Colonic mucosa (tissue), 4 donors: ENCODE results near the gene IFT80. TPM values are rescaled to one million over a fixed set of nuclear protein-coding genes. Genes with fewer than 3 reads are reported as not detected.
A peak's percentile ranks its signal among the peaks of the same experiment; 100 is the strongest.

Experiments used
- DNase-seq: peaks from one replicate; pipeline ENCODE4 v3.0.0-alpha.2; 2020
- H3K27ac ChIP-seq: fragments of 200-600 bp; one replicate; pipeline ENCODE4 v1.8.0; 2021
- H3K27me3 ChIP-seq: fragments of 200-600 bp; one replicate; pipeline ENCODE4 v1.8.0; 2021
- H3K36me3 ChIP-seq: fragments of 200-600 bp; one replicate; pipeline ENCODE4 v1.8.0; 2021
- H3K4me1 ChIP-seq: fragments of 200-600 bp; one replicate; pipeline ENCODE4 v1.8.0; 2021; ENCODE audit warnings: mild to moderate bottlenecking
- H3K4me3 ChIP-seq: fragments of 200-600 bp; one replicate; pipeline ENCODE4 v1.8.0; 2021
- H3K9ac ChIP-seq, 2 donors: one replicate each; pipeline ENCODE4 v1.7.0; 2013; ENCODE audit warnings: control low read depth in 2 of 2, low read depth in 2 of 2, low read length in 2 of 2
- H3K9me3 ChIP-seq: fragments of 200-600 bp; one replicate; pipeline ENCODE4 v1.8.0; 2021
- intact Hi-C: fragments of 100-400 bp; cut with DNase I; formaldehyde crosslinking; loops from one replicate; pipeline ENCODE4 v1.14.1; 2022
- microRNA-seq: library from miRNA; unstranded; fragments of <30 nt; microRNA quantifications from one replicate; pipeline ENCODE4, GENCODE V29; 2019
- total RNA-seq, 2 donors: library from RNA; stranded (reverse); fragmentation: NEBNext Ultra II Directional in 1 of 2; extraction: Animal tissue kit (Norgen Biotek cat#: 25700) in 1 of 2; gene quantifications; one replicate each; pipeline ENCODE4 v1.2.1, GENCODE V29; 2021
- TF ChIP-seq, protein P1 (sequence below): fragments of 200-600 bp; IDR thresholded peaks from one replicate; pipeline ENCODE4 v1.8.0; 2022; ENCODE audit warnings: antibody characterized with exemption, mild to moderate bottlenecking
- donor health status: healthy.
- donor health status: DM: no; HTN: no; CAD: no.
- donor health status: DM: no; HTN: no; CAD: no.

IFT80 gene
- total RNA-seq, 2 donors from 2014 or later, result 13.1 to 13.8 TPM

DNA sequence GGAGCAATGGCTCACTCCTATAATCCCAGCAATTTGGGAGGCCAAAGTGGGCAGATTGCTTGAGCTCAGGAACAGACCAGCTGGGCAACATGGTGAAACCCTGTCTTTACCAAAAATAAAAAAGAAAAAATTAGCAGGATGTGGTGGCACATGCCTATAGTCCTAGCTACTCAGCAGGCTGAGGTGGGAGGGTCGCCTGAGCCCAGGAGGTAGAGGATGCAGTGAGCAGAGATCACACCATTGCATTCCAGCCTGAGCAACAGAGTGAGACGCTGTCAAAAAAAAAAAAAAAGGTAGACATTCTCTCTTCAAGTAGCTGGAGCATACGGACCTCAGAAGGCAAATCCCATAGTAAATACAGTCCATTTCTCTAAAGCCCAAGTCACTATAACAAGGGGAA lies 180.9 kb downstream of the IFT80 start:
- H3K9me3 ChIP-seq, result no peaks in the 10 kb centered on the region
- DNase-seq, result no peak
- H3K4me3 ChIP-seq, result no peak overlapping the region
- no peaks in the 10 kb centered on the region for H3K27me3 ChIP-seq
- intact Hi-C loops, result loop anchor here (10.0 kb wide), 1 partner anchor 183 kb away; no protein-coding TSS in a partner anchor
- no peaks in the 10 kb centered on the region for H3K4me1 ChIP-seq
- TF ChIP-seq, protein P1, sequence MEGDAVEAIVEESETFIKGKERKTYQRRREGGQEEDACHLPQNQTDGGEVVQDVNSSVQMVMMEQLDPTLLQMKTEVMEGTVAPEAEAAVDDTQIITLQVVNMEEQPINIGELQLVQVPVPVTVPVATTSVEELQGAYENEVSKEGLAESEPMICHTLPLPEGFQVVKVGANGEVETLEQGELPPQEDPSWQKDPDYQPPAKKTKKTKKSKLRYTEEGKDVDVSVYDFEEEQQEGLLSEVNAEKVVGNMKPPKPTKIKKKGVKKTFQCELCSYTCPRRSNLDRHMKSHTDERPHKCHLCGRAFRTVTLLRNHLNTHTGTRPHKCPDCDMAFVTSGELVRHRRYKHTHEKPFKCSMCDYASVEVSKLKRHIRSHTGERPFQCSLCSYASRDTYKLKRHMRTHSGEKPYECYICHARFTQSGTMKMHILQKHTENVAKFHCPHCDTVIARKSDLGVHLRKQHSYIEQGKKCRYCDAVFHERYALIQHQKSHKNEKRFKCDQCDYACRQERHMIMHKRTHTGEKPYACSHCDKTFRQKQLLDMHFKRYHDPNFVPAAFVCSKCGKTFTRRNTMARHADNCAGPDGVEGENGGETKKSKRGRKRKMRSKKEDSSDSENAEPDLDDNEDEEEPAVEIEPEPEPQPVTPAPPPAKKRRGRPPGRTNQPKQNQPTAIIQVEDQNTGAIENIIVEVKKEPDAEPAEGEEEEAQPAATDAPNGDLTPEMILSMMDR, result no peak
- H3K9ac ChIP-seq, result no peak overlapping the region
- no peaks in the 10 kb centered on the region for H3K36me3 ChIP-seq
- H3K27ac ChIP-seq, result no peak overlapping the region

DNA sequence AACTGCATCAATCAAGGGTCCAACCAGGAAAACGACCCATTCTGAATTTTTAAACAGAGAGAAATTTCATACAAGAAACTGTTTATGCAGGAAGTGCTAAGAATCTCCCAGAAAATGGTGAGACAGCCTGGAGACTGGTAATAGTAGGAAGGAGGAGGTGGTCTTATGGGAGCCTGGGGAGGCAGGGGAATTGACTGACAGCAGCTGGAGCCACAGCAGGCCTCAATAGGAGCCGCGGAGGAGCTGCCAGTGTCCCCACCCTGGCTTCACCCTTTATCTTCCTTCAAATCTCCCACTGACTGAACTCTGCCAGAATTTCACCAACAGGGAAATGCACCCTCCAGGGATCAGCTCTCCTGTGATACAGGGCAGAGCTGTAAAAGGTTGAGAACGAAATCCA lies 181.3 kb downstream of the IFT80 start:
- H3K4me1 ChIP-seq, result no peaks in the 10 kb centered on the region
- DNase-seq, result no peak
- TF ChIP-seq, protein P1, result no peak
- H3K27ac ChIP-seq, result no peak overlapping the region
- H3K4me3 ChIP-seq, result no peak overlapping the region
- intact Hi-C loops, result loop anchor here (10.0 kb wide), 1 partner anchor 183 kb away; no protein-coding TSS in a partner anchor
- no peaks in the 10 kb centered on the region for H3K27me3 ChIP-seq
- H3K9me3 ChIP-seq, result no peaks in the 10 kb centered on the region
- no peaks in the 10 kb centered on the region for H3K36me3 ChIP-seq
- H3K9ac ChIP-seq, result no peak overlapping the region

DNA sequence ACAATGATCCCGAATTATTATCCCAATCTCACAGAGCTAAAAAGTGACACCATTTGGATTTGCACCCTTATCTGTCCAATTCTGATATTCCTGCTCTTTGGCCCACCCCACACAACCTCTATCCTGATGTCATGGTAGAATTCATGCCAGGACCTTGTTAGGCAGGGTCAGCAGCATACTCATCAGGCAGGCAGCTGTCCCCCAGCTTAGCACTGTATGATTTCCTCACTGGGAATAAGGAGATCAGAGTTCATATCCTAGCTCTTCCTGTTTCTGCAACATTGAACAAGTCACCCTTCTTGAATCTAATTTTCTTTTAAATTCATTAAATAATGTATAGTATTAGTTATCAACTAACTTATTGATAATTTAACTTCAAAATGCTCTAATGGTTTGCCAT lies 185.8 kb downstream of the IFT80 start:
- H3K9ac ChIP-seq, result no peak overlapping the region
- no peak overlapping the region for H3K4me3 ChIP-seq
- no peaks in the 10 kb centered on the region for H3K27me3 ChIP-seq
- TF ChIP-seq, protein P1, result no peak
- no peak overlapping the region for H3K27ac ChIP-seq
- H3K9me3 ChIP-seq, result no peaks in the 10 kb centered on the region
- intact Hi-C loops, result loop anchor here (10.0 kb wide), 1 partner anchor 178 kb away; no protein-coding TSS in a partner anchor
- no peaks in the 10 kb centered on the region for H3K36me3 ChIP-seq
- no peaks in the 10 kb centered on the region for H3K4me1 ChIP-seq
- no peak for DNase-seq

DNA sequence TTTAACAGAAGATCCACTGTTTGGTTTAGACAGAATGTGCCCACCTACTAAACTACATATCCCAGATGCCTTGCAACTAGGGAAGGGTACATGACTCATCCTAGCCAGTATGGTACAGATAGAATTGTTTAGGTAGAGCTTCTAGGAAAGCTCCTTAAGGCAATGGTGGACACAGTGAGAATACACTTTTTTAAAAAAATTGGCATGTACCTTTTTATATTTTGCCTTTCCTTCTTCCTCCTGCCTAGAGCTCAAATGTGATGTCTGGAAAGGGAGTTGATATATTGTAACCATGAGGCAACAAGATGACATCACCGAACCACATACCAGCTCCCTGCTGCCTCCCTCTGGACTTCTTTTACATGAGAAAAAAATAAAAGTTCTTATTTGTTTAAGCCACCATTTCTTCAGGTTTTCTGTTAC lies 188.2 kb downstream of the IFT80 start:
- no peak overlapping the region for H3K27ac ChIP-seq
- intact Hi-C loops, result loop anchor here (10.0 kb wide), 1 partner anchor 176 kb away; no protein-coding TSS in a partner anchor
- H3K36me3 ChIP-seq, result no peaks in the 10 kb centered on the region
- no peaks in the 10 kb centered on the region for H3K9me3 ChIP-seq
- no peak overlapping the region for H3K9ac ChIP-seq
- TF ChIP-seq, protein P1, result no peak
- no peak overlapping the region for H3K4me3 ChIP-seq
- no peaks in the 10 kb centered on the region for H3K4me1 ChIP-seq
- no peaks in the 10 kb centered on the region for H3K27me3 ChIP-seq
- DNase-seq, result no peak

DNA sequence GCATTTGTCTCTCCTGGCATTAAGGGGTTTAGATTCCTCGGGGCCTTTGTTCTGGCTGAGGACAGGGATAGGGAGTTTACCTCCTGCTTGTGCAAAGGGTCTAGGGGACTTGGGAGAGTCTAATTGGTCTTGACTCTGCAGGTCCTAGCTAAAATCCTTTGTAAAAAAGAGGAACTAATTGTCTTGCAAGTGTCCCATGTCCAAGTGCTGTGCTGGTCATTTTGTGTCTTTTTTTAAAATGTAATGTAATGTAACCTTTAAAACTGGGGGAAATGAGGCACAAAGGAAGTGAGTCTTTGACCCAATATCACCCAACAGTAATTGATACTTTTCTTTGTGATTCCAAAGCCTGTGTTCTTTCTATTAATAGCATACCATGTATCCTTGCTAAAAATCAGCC lies 188.7 kb downstream of the IFT80 start:
- Histone ChIP-seq H3K9ac (no peak overlapping the region), H3K27me3 (no peaks in the 10 kb centered on the region), H3K4me1 (no peaks in the 10 kb centered on the region), H3K9me3 (no peaks in the 10 kb centered on the region), H3K27ac (no peak overlapping the region), H3K36me3 (no peaks in the 10 kb centered on the region), H3K4me3 (no peak overlapping the region)
- TF ChIP-seq, protein P1, result no peak
- intact Hi-C loops, result loop anchor here (10.0 kb wide), 1 partner anchor 176 kb away; no protein-coding TSS in a partner anchor
- no peak for DNase-seq

Small RNAs within 50 kb of the gene (microRNA-seq; reads per million reads assigned to microRNA genes)
- gene MIR15B (1,797 reads per million, percentile 83 among the genes with 10 or more reads in this experiment), gene MIR16-2 (367 reads per million, percentile 67 among the genes with 10 or more reads in this experiment)

Other genes starting within 250 kb of the IFT80 start
- gene C3orf80, start 173.8 kb downstream of the IFT80 start, total RNA-seq, result 1 to 10 TPM in 1 of 2 donors, under 1 TPM in 1; 0.72 to 1.9 TPM
- 100 to 1,000 TPM in 1 of 2 donors, 10 to 100 TPM in 1; 43.1 to 134 TPM for gene SMC4, start 425 bp upstream of the IFT80 start, total RNA-seq
- gene TRIM59, start 50.6 kb upstream of the IFT80 start, total RNA-seq, result 10 to 100 TPM in 1 of 2 donors, 1 to 10 TPM in 1; 7.5 to 16.6 TPM
- 10 to 100 TPM; 41.6 to 60.6 TPM for gene KPNA4, start 166.3 kb upstream of the IFT80 start, total RNA-seq